GM12872 (cell line): ENCODE results near the gene MTPN.

ENCODE experiments used
- TF ChIP-seq, protein P1 (sequence below): IDR thresholded peaks from 3 replicates; pipeline ENCODE4 v1.5.1; 2011; ENCODE audit warnings: low read depth, mild to moderate bottlenecking, low read length, moderate library complexity; ENCODE audit not compliant: insufficient read depth

MTPN gene

DNA sequence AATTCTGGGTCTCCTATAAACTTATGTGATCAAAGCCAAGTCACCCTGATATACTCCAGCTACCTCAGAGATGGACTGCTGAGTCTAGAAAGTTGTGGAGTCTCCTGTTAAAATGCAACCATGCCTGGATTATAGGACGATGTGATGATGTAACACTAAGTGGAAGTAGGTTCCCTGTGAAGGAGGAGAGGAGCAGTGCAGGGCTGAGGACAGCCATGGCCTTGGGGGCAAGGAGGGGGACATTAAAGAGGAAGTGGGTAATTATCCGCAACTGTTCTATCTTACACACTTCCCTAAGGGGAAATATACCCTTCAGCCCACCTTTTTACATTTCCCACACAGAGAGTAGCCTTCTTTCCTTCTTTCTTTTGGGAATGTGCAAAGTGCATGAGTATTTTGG is 63.8 kb downstream of the MTPN start:
- TF ChIP-seq, protein P1, sequence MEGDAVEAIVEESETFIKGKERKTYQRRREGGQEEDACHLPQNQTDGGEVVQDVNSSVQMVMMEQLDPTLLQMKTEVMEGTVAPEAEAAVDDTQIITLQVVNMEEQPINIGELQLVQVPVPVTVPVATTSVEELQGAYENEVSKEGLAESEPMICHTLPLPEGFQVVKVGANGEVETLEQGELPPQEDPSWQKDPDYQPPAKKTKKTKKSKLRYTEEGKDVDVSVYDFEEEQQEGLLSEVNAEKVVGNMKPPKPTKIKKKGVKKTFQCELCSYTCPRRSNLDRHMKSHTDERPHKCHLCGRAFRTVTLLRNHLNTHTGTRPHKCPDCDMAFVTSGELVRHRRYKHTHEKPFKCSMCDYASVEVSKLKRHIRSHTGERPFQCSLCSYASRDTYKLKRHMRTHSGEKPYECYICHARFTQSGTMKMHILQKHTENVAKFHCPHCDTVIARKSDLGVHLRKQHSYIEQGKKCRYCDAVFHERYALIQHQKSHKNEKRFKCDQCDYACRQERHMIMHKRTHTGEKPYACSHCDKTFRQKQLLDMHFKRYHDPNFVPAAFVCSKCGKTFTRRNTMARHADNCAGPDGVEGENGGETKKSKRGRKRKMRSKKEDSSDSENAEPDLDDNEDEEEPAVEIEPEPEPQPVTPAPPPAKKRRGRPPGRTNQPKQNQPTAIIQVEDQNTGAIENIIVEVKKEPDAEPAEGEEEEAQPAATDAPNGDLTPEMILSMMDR: no peak

DNA sequence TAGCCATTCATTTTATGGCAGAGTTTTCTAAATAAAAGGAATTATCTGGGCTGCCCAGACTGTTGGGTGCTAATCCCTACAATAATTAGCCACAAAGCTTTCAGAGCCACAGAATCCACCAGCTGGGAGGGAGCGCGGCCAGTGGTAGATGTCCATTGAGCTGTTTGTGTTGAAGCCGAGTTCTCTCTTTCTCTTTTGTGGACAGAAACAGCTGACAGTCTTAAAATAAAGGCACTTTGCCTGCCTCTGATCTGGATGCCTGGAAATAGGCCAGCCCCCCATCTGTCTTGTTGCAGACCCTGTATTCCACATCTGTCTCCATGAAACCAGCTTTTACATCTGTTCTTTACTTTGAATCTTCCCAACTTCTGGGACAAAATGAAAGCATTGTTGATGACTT is 66.1 kb downstream of the MTPN start:
- TF ChIP-seq, protein P1: no peak

DNA sequence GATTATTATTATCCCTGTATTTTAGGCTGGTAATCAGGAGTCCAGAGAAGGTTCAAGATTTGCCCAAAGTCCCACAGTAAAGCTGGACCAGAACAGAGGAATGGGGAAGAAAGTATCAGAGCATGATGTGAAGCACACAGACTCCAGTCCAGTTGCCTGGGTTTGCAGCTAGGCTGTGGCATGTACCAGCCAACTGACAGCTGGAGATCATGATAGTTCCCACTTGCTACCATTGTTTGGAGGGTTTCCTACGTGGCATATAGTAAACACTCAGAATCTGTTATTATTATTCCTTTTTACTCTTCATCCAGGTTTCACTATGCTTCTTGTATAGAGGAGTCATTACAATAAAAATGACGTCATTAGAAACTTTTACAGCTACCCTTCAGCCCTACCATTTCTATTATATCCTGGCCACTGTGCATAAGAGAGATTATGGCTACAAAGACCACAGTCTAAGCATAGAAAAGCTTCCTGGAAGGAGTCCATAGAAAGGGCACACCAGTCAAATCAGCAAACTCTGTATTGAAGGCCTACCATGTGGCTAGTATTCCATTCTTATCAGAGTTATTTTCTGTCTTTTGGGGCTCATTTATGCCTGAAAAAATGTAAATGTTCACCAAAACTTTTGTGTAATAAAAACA is 66.6 kb downstream of the MTPN start:
- TF ChIP-seq, protein P1: no peak

DNA sequence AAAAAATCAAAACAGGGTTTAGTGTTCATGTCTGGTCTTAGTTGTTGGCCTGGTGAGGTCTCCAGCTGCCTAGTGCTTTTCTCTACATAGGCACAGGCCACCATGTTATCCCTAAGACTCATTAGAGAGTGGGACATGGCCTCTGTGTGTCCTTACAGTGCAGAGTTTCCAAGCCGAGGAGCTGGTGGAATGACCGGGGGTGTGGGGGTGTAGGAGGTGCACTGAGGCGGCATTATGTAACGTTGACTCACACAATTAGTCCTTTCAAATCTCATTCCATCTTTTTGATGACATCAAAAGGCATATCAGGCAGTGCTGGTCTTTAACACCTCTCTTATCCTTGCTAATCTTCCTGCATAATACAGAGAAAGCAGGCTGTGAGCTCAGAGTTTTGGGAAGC is 71.3 kb downstream of the MTPN start:
- TF ChIP-seq, protein P1: no peak

DNA sequence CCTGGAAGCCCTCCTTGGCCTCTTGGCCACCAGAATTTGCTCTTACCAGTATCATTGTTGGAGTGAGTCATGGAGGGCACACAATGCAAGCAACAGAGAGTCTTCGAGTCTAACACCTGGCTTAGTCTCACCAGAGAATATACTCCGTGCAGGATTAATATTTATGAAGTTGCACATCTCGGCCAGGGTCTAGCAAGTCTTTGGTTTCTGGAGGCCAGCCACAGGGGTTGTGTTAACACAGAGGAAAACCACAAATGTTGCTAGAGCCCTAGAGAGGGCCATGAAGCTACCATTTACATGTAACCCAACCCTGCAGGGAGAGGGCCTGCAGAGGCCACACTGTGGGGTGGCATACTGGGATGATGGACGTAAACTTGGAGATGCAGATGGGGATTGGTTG is 71.8 kb downstream of the MTPN start:
- TF ChIP-seq, protein P1: no peak

DNA sequence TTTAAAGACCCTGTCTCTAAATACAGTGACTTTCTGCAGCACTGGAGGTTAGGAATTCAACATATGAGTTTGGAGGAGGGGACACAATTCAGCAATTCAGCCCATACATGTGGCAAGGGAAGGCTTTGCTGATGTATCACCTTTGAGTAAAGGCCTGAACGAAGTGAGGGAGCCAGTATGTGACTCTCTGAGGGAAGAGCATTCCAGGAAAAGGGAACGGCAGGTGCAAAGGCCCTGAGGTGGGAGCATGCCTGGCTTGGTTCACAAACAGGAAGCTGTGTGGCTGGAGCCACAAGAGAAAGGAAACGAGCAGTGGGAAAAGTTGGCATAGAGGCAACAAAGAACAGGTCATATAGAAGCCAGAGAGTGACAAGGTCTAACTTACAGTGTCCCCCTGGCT is 72.9 kb downstream of the MTPN start:
- TF ChIP-seq, protein P1: no peak

DNA sequence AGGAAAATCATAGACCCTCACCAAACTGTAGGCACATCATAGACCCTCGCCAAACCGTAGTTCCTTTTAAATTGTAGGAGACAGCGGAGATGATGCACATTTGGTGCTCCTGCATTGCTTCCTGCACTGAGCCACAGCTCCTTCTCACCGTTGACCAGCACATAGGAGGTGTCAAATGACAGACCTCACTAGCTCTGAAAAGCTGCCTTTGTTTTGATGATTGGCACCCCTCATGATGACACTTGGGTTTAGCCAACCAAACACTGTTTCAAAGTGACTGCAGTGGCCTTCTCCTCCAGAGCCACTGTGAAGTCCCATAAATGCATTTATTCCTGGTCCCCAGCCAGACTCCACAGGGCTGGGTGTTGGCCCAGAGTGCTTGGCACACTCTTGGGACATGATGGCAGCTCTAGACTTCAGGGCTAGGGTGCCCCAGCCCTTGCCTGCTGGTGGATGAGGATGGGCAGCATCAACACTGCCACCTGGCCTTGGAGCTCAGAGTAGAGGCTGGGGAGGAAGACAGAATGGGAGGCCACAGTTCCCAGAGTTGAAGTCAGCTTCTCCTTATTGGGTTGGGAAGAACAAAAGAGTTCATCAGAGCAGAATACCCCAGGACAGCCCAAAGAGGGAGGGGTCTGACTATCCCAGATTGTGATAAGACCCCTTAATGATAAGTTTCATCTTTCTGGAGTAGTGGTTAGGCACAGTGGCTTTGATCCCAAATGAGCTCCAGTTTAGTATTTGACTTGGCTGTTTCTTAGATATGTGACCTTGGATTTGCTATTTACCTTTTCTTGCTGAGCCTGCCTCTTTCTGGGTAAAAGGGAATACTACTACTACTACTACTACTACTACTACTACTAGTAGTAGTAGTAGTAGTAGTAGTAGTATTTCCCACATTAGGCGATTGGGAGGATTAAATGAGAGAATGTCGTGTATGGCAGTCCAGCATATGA is 75.3 kb downstream of the MTPN start:
- TF ChIP-seq, protein P1: no peak
